Stimulated activated CD8-positive, alpha-beta memory T cell treated with anti-CD3 and anti-CD28 coated beads, Interleukin-12 subunit alpha, Interleukin-12 subunit beta, amount 100 ng/mL, for 24 hours (primary cell): ENCODE measurements around the gene TUBB4A.

Source experiments
- DNase-seq: peaks from one replicate; pipeline ENCODE4 v3.0.0-alpha.2; 2020; ENCODE audit errors: extremely low read depth

The TUBB4A gene

DNA sequence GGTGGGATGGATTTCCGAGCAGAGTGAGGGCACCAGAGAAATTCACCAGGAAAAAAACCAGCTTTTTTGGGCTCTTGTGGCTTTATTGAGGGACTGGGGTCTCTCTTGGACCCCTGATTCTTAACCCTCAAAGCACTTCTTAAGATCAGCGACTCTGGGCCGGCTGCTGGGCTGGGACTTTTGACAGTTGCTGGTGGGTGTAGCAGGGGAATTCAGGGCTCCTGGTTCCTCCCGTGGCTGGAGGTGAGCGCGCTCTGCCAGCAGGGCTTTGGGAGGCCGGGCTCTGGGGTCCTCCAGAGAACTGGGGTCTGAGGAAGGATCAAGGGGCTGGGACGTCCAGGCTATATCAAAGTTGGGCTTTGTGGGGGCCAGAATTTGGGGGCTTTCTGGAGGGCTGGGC, 34.7 kb downstream of the TUBB4A start:
- no peak for DNase-seq

DNA sequence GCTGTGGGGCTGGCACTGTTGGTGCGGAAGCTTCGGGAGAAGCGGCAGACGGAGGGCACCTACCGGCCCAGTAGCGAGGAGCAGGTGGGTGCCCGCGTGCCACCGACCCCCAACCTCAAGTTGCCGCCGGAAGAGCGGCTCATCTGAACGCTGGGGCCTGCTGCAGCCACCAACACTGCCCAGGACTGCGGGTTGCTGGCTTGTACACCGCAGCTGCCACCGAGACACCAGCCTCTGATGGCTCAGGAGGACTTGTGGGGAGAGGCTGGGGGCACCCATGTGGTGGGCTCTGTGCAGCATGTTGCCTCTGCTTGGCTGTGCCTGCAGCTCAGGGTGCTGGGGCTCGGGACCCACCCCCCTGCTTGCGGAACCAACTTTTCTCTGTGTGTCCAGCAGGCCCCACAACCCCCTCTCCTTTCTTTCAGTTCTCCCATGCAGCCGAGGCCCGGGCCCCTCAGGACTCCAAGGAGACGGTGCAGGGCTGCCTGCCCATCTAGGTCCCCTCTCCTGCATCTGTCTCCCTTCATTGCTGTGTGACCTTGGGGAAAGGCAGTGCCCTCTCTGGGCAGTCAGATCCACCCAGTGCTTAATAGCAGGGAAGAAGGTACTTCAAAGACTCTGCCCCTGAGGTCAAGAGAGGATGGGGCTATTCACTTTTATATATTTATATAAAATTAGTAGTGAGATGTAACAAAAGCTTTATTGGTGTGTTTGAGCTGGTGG, 35.4 kb downstream of the TUBB4A start:
- DNase-seq: no peak

DNA sequence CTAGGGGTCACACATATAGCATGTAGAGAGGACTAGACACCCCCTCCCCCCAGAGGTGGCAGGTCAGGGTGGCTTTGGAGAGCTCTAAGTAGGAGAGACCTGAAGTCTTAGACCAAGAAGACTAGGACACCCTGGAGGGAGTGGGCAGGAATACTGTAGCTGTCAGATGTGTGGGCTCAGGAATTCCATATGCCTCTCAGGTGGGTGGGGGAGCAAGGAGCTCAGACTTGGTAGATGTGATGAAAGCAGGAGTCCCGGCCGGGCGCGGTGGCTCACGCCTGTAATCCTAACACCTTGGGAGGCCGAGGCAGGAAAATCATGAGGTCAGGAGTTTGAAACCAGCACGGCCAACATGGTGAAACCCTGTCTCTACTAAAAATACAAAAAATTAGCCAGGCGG, 36.4 kb downstream of the TUBB4A start:
- no peak for DNase-seq

DNA sequence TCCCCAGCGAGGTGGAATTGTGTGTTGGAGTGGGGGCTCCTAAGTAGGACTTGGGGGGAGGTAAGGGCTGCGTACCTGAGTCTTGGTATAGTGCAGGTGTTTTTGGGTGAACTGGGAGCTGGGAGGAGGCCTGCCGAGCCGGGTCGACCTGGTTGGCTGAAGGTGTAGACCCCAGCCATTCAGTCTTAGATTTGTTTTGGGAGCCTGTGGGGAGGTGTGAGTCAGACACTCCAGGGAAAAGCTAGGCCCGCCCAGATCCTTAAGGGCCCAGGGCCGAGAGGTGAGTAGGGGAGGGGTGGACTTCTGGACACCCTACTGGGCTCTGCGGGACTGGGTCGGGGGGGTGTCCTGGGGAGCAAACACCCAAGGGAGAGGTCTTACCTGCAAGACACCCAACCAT, 37.1 kb downstream of the TUBB4A start:
- DNase-seq: no peak

DNA sequence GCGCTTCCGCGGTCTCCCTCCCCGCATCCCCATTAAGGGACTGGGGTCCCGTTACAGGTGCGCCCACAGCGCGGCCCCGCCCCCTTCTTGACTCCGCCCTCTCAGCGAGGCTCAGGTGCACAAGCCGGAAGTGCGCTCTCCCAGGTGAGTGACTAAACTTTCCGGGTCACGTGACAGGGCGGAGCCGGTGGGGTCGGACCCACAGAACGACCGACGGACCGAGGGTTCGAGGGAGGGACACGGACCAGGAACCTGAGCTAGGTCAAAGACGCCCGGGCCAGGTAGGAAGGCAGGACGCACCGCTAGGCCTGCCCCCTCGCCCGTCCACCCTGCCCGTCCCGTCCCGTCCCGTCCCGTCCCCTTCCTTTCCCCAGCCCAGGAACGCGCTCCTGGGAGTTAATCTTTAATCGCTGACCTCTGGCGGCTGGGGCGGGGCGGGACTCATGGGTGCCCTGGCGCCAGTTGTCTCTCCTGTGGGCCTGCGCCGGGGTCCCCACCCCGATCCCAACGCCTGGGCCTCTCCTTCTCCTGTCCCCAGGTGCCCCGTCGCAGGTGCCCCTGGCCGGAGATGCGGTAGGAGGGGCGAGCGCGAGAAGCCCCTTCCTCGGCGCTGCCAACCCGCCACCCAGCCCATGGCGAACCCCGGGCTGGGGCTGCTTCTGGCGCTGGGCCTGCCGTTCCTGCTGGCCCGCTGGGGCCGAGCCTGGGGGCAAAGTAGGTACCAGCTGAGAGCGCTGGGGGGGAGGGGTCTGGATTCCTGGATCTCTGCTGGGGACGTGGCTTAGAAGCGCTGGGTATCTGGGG, 37.8 kb downstream of the TUBB4A start, which contains the start of gene CRB3:
Gene CRB3 (plus strand): TSS at position 202 of the 804 bp plus-strand sequence. CDS start 431 bp downstream, at position 633.
- no peak for DNase-seq

DNA sequence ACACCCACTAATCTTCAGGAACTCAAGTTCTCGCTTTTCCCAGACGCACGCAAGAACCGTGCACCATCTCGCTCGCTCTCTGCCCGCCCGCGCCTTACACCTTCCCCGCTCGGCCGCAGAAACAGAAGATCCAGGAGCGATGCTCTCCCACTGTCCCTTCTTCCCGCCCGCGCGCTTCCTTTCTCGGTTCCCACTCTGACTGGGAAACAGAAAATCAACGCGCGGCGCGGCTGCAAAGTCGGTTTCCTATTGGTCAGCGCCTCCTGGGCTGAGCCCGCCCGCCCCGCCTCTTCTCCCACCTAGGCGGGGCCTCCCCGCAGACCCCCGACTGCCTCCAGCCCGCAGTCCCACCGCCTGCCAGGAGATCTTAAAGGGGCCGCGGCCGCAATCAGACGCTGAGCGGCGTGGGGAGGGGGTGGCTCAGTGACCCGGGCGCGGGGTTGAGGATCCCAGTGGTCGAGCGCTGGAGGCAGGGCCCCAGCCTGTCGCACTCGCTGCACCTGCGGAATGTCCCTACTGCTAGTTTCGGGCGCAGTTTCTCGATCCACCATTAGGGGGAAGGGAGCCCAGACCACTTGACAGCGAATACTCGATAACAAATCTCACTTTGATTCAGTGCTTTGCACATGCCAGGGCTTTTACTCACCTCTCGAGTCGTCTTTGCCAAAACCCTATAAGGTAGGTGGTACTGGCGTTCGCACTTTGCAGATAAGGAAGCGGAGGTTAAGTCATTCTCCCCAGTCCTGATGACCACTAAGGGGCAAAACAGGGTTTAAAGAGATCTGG, 41.8 kb downstream of the TUBB4A start:
- DNase-seq: peak; percentile 93

DNA sequence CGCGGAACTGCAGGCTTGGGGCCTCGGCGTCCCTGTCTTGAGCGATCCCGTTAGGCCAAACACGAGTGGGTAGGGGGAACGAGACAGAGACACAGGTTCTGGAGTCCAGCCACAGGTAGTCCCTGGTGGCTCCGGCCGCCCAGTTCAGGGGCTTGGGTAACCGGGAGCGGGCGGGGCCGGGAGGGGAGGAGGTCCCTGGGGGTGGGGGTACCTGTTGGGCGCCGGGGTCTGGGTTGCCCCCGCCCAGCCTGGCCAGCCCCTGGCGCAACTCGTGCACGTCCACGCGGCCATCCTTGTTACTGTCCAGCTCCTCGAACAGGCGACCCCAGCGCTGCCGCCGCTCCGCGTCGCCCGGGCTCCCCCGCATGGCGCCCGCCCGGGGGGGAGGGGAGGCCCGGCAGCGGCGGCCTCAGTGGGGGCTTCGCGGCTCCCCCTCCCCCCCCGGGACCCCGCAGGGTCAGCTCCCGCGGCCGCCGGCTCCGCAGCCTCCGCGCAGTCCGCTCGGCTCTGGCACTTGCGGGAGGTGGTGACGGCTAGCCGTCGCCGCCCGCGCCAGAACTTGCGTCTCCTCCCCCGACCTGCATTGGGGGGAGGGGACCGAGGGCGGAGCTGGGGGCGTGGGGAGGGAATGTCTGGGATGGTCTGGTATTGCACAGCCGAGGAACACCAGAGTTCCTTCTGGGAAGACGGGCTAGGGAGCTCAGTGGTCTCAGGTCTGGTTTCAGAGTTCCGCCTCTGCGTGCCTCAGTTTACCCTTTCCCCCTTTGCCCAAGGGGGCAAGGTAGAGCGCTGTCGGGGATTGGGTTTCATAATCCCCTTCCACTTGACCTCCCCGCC, 42.6 kb downstream of the TUBB4A start, which contains the start of gene SLC25A23:
Gene SLC25A23 (minus strand): TSS at position 531 of the 837 bp plus-strand sequence. CDS start 164 bp downstream, at position 367.
- DNase-seq: no peak

DNA sequence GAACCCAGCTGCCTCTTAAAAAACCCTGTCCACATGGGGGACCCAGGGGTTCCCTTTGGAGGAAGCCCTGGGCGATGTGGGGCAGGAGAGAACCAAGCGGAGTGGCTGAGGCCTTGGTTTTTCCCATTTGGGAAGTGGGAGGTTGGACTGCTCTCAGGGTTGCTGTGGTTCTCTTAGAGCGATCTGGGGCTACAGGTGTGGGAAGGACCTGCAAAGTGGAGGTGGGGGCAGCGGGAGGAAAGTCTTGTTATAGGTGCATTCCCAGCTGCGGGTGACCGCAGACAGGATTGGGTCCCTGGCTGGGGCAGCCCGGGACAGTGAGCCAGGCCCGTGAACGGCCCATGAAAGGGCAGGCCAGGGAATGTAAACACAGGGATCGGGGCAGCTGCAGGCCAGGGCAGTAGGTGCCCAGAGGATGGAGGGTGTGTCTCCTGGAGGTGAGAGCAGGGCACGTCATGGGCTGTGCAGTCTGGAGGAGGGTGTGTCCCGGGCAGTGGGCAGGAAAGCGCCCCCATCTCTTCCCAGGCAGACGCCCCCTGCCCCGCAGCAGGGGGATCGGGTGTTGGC, 43.3 kb downstream of the TUBB4A start:
- DNase-seq: no peak

DNA sequence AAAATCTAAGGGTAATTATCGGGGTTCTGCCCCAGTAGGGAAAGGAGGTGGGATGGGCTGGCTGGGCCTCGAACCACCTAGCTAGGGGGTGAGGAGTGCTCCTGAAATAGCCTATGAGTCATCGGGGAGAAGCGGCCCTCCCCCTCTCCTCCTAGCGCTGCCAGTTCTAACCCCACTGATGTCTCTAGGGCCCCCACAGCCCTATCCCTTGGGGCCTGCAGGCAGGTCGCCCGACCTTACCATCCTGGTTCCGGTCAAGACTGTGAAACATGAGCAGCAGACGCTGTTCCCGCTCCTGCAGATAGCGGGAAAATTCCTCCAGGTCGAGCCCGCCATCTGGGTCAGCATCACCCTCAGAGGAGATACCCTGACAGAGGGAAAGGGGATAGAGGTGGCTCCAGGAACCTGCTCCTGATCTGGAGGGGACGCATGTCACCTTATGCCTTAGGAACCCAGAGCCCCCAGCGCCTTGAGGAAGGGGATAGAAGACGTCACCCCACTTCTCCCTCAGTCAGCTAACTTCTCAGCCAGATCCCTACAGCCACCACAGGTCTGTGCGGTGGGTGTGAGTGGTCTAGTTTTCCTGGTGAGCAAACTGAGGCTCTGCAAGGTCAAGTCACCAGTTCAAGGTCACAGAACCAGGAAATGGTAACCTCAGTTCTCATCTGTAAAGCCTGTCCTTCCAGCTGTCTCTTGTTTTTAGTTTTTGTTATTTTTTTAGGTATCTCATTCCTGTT, 44.0 kb downstream of the TUBB4A start:
- no peak for DNase-seq

DNA sequence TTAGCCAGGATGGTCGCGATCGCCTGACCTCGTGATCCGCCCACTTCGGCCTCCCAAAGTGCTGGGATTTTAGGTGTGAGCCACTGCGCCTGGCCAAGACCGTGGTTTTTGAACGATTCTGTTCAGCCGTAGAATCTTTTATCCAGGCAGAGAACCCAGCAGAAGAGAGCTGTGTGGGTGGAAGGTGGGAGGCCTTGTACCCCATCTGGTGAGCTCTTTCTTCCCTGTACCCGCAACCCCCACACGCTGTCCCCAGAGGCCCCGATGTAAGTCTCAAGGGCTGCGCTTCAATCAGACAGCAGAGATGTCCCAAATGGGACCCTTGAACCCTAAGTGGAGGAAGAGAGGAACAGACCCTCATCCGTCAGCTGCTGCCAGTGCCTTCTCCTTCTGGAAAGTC, 46.2 kb downstream of the TUBB4A start:
- DNase-seq: no peak

DNA sequence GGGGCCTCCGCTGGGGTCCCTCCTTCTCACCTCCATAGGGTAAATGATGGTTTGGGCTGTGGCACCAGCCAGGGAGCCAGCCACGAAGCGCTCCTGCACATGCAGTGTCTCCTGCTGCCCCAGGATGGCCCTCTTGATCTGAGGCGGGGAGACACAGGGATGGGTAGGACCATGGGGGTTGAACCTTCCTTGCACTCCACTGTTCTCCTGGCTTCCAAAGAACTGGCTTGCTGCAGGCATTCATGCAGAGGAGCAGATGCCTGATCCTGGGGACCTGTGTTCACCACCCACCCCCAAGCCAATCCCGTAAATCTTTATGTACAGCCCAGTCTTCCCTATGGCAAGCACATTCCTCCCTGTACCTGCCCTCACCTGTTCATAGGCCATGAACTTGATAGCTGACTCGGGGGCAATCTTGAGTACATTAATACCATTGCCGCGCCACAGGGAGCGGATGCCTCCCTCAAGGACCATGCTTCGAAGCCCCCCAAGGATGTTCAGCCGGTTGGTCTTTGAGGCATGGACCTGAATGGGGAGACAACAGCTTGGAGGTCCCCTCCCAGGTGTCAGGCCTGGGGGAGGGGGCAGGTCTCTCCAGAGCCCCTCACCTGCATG, 48.1 kb downstream of the TUBB4A start:
- no peak for DNase-seq

DNA sequence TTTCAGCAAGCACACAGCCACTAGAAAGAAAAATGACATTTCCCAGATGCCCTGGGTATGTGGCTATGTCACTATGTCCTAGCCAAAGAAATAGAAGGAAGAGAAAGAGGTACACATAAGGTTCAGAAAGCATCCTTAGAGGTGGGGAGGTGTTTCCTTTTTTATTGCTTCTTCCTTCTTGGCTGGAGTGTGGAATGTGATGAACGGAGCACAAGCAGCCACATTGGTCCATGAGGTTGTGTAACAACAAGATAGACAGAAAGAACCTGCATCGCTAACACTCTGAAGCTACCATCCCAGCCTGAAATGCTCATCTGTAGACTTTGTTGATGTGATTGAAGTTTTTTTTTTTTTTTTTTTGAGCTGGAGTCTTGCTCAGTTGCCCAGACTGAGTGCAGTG, 49.2 kb downstream of the TUBB4A start:
- DNase-seq: no peak

DNA sequence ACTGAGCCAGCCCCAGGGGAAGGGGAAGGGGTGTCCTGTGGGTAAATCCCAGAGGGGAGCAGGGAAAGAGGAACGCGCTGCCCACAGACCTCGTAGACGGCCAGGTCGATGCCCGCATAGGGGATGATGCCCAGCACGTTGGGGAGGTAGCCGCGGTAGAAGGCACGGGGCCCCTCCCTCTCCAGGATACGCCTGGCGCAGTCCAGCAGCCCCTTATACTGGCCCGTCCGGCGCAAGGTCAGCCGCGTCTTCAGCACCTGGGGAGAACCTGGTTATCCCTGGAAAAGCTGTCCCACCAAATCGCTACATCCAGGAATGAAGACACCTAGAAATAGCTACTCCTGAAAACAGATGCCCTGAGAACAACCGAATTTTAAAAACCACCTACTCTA, 49.9 kb downstream of the TUBB4A start:
- no peak for DNase-seq

DNA sequence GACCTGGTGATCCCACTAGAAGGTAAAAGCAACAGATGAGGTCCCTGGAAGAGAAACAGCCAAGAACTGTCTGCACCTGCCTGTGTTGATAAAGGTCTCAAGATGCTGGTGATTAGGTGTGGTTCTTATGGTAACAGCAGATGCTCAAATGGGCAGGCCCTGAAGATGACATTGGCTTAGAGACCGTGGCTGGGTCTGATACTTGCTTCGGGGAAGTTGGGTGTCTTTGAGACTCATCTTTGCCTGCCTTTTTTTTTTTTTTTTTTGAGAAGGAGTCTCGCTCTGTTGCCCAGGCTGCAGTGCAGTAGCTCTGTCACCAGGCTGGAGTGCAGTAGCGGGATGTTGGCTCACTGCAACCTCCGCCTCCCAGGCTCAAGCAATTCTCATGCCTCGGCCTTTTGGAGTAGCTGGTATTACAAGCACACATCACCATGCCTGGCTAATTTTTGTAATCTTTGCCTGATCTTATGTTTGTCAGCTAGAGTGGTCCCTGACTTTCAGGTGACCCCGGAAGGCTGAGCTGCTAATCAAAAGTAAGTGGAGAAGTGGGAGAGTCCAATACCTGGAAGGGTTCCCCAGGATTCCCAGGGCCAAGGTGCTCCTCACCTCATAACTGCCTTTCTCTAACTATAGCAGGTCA, 50.4 kb downstream of the TUBB4A start:
- no peak for DNase-seq

DNA sequence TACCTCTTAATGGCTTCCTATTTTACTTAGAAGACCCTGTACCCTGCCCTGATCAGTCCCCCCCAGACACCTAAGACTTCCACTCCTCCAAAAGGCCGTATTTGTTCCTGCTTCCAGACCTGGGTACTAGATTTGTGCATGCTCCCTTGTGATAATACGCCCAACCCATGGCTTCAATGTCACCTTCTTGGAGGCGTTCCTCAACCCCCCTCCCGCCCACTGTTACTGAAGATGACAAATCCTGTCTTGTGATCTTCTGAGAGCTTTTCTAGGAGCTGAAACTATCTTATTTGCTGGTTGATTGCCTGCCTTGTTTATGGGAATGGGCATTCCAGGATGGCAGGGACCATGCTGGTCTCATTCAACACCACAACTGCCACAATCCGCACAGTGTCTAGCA, 51.9 kb downstream of the TUBB4A start:
- no peak for DNase-seq

DNA sequence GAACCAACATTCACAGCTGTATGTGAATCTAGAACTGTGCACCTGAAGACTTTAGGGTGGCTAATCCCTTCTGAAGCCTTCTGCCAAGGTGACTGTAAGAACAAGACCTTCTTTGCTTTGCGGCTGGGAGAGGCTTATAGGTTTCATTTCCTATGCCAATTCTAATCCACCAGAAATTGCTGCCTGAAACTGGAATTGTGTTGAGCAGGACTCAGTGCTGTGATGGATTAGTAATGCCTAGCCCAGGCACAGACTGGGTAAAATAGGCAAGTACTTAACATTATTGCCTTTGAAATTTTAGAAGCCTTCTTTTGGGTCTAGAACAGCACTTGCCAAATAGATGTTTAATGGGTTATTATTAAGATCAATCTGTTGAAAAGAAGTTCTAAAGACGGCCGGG, 54.1 kb downstream of the TUBB4A start:
- no peak for DNase-seq

DNA sequence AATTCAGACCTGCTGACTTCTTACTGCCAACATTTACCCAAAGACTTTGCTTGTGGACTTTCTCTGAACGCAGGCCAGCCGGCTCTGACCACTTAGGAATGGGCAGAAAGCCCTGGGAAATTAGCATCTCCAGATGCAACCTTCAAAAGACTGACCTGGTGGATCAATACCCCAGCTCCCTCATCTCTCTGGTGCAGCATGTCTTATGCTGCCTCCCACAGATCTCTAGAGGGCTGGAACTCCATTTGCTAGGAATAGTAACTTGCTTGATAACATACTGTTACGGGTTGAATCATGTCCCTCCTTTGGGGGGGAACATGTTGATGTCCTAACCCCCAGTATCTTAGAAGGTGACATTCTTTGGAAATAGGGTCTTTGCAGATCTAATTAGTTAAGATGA, 55.7 kb downstream of the TUBB4A start:
- DNase-seq: no peak
